Measurements from ENCODE around the gene FGF11. TPM values are rescaled to one million over a fixed set of nuclear protein-coding genes. Genes with fewer than 3 reads are reported as not detected.
A peak's percentile ranks its signal among the peaks of the same experiment; 100 is the strongest.

The FGF11 gene
- total and polyA plus RNA-seq, 2 of the 13 experiments (the other 11 are each of a cell fraction or from before 2014, with no cell fraction given), result 0.20 to 7.6 TPM

GRCh38 chr17:7477392-7478275 lies 38.3 kb downstream of the FGF11 start (continued):
- TF ChIP-seq AFF4 (CRISPR knock-in tag; IDR thresholded peaks at IDR 0.05), result no peak
- 0 out of 2 replicates have a peak, but pooled peaks have one; percentile 34 for TF ChIP-seq ZNF543 (CRISPR knock-in tag; IDR thresholded peaks at IDR 0.05)
- no peak for TF ChIP-seq RXRA (CRISPR knock-in tag; IDR thresholded peaks at IDR 0.05)
- no peak for TF ChIP-seq ZNF660 (CRISPR knock-in tag; IDR thresholded peaks at IDR 0.05; ENCODE audit: borderline replicate concordance, low read depth)
- TF ChIP-seq ZNF780A (CRISPR knock-in tag; IDR thresholded peaks at IDR 0.05), result no peak
- TF ChIP-seq MAX (IDR thresholded peaks at IDR 0.05), result peak; percentile 49; the same call in 1 of the 2 replicates
- no peak for TF ChIP-seq ATF7-NPFF (CRISPR knock-in tag; IDR thresholded peaks at IDR 0.05; ENCODE audit: low read depth)
- no peak for TF ChIP-seq NFKBIZ (CRISPR knock-in tag; IDR thresholded peaks at IDR 0.05)
- no peak for TF ChIP-seq ZBTB25 (CRISPR knock-in tag; IDR thresholded peaks at IDR 0.05)
- TF ChIP-seq GZF1 (CRISPR knock-in tag; IDR thresholded peaks at IDR 0.05), result no peak
- TF ChIP-seq RERE (CRISPR knock-in tag; IDR thresholded peaks at IDR 0.05; ENCODE audit: low read depth), result no peak
- TF ChIP-seq ZNF367 (CRISPR knock-in tag; IDR thresholded peaks at IDR 0.05; ENCODE audit: borderline replicate concordance), result no peak
- no peak for TF ChIP-seq CHD4 (IDR thresholded peaks at IDR 0.05; ENCODE audit: borderline replicate concordance, low read length)
- peak; percentile 32; the same call in 1 of the 2 replicates for TF ChIP-seq GABPB1 (CRISPR knock-in tag; IDR thresholded peaks at IDR 0.05)
- no peak for TF ChIP-seq BHLHE40 (IDR thresholded peaks at IDR 0.05; ENCODE audit: low read length)
- no peak for TF ChIP-seq FUBP1 (CRISPR knock-in tag; IDR thresholded peaks at IDR 0.05; ENCODE audit: borderline replicate concordance)

Data from HepG2 (cell line).